ENCODE data around the gene EMC6.

Gene EMC6

DNA sequence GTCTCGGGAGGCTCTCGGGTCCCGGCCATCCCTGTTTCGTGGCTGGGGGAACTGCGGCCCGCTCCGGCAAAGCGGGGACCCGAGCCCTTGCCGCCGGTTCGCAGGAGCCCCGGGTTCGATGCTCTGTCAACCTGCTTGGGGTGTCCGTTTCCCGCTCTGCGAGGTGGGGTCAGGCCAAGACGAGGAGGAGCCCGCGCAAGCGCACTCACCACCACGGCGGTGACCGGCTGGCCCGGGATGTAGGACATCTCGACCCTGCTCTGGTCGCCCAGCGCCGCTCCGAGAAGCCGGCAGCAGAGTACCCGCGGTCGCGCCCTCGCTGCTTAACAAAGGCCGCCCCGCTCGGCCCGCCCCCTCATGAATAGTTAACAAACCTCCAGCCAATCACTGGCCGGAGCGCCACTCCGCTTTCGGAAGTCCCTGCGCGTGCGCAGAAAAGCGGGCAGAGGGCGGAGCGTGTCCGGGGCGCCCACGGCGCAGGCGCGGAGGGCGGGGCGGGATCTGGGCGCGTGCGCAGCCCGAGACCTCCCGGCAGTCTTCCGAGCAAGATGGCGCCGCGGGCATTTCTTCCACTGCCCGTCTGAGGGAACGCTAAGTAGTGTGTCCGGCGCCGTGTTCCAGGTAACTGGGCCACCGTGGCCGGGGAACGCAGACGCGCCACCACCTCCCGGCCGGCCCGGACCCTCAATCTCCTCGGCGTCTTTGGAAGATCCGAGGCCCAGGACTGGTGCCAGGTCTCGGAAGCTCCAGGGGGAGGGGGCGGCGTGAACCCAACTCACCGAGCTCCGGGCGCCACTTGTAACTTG is at the start of gene EMC6, which contains the start of gene TAX1BP3:
Gene EMC6 (plus strand): TSS at position 534 of the 806 bp plus-strand sequence. CDS start 335 bp downstream, outside the sequence.
Gene TAX1BP3 (minus strand): TSS at position 300 of the 806 bp plus-strand sequence. CDS start 52 bp downstream, at position 248.
- peak; percentile 17 for DNase-seq

DNA sequence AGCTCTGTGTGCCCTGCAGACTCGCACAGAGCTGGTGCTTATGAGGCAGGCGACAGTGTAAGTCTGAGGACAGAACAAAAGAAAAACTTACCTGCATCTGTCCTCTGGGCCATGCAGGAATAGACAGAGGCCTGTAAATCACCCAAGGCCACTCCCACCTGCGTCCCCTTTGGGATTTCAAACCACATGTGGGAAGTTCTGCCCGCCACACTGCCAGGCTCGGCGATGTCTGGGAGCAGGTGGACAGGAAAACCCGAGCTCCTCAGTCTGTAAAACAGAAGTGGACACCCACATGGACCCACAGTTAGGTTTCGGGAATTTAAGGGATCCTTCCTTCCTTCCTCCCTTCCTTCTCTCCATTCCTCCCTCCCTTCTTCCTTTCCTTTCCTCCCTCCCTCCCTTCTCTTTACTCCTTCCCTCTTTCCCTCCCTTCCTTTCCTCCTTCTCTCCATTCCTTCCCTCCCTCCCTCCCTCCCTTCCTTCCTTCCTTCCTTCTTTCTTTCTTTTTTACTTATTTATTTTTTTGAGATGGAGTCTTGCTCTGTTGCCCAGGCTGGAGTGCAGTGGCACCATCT is 47.4 kb upstream of the EMC6 start:
- no peak for DNase-seq

DNA sequence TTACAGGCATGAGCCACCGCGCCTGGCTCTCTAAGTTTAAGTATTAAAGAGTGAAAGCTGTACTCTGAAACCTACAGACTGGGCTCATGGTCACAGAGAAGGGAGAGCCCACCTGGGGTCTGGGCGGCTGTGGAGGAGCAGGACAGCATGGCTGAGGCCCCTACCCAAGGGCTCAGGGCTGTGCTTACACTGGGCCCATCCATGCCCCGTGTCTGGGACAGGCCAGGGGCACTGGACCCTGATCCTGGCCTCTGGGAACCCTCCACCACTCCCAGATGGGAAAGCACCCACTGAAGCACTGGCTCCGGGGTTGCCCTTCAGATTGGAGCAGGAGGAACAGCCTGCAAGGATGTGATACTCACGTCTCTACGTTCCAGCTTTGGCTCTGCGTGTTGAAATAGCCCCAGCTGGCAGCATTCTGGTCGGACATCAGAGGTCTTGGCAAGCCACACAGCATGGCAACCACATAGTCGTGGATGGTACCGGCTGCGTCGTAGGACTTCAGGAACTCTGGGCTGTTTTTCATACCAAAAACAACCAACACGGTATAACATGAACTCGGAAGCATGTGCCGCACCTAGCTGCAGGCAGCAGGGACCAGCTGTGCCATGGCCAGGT is 45.5 kb upstream of the EMC6 start:
- no peak for DNase-seq

DNA sequence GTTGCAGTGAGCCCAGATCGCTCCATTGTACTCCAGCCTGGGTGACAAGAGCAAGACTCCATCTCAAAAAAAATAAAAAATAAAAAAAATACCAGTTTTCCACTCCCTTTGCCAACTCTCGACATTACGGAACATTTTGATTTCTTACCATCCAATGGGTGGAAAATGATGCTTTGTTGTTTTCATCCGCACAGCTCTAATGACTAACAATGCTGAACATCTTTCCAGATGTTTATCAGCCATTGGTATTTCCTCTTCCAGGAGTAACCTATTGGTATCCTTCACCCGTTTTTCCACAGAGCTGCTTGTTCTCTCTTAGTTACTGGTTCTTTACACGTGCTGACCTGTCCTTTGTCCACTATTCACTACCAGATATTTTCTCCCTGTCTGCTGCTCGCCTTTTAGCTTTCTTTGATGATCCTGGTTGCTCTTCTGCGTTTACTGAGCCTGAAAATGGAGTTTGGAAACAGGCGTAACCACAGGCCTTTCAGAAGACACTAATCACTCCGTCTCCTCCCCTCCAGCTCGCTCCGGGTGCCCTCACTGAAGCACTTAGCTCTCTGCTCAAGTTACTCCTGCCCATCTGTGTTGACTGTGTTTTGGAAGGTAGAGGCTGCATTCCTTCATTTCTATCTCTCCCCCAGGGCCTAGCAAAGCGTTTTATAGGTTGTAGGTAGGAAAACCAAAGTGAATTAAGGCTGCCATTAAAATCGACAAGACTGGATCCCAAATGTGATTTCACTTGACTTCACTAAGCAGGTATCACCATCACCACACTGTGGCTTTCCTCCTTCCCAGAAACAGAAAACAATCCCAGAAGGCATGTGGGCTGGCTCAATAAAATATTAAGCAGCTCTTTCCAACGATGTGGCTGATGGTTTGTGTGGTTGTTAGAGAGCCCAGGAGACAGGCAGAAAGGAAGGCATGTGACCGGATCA is 41.5 kb upstream of the EMC6 start:
- no peak for DNase-seq

DNA sequence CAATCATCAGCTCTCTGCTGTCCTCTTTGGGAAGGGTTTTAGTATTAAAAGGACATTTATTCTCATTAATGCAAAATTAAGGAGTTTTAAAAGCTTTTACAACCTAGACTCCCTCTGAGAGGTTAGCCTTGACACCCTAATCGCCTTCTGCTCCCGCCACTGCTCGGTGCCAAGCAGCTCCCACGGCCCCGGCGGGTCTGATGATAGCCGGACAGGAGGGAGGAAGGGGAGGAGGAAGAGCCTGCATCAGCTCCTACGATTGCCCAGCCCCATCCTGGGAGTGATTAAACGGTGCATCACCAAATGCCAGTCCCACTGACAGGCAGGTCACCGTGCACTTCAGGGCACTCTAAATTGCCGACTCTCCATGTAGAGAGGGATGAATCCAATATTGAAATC is 40.8 kb upstream of the EMC6 start:
- DNase-seq, result no peak

DNA sequence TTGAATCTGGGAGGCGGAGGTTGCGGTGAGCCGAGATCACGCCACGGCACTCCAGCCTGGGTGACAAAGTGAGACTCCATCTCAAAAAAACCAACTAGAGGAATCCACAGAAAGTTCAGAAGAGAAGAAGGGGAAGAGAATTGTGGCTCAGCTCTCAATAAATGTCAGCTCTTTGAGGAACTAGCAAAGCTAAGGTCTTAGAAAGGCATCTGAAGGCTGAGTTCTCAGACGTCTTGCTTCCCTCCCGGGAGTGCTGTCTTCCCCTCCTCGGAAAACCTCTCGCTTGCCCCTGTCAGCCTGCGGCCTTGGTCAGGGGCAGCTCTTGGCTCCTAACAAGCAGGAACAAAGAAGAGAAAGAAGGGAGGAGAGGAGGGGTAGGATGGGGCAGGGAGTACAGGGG is 37.8 kb upstream of the EMC6 start:
- no peak for DNase-seq

DNA sequence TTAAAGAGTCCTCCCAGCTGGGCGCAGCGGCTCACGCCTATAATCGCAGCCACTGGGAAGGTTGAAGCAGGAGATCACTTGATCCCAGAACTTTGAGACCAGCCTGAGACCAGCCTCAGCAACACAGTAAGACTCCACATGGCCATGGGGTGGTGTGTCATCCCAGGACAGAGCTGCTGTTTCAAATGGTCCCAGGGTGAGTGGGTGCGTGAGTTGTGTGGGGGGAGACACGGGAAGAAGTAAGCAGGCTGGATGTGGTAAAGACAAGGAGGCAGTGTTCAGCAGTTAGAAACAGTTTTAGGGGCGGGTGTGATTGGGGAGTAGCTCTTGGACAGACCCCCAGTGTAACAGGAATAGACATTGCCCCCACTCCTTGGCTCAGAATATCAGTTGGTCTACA is 36.3 kb upstream of the EMC6 start:
- no peak for DNase-seq

DNA sequence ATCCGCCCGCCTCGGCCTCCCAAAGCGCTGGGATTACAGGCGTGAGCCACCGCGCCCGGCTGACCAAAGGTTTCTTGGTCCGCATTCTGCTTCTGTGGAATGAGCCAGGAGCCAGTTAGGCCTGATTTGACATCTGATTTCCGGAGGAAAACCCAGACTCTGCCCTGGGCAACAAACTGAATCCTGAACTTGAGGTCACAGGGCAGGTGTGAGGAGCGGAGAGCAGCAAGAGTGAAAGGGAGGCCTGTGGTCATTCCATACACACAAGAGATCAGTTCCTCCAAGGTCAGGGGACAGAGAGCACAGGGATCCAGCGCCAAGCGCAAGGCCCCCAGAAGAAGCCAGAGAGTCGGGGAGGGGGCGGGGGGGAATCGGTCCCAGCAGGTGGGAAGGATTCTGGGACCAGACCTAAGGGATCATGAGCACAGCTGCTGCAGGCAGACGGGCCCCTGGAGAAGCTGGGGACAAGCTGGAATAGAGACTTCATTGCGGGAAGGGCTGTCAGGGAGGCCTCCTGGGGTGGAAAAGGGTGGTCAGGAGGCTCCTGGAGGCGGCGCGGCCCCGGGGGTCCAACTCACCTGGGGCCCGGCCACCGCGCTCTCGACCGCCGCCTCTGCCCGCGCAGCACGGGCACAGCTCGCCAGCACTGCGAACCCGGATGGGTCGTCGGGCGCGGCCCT is 33.0 kb upstream of the EMC6 start:
- DNase-seq, result no peak

DNA sequence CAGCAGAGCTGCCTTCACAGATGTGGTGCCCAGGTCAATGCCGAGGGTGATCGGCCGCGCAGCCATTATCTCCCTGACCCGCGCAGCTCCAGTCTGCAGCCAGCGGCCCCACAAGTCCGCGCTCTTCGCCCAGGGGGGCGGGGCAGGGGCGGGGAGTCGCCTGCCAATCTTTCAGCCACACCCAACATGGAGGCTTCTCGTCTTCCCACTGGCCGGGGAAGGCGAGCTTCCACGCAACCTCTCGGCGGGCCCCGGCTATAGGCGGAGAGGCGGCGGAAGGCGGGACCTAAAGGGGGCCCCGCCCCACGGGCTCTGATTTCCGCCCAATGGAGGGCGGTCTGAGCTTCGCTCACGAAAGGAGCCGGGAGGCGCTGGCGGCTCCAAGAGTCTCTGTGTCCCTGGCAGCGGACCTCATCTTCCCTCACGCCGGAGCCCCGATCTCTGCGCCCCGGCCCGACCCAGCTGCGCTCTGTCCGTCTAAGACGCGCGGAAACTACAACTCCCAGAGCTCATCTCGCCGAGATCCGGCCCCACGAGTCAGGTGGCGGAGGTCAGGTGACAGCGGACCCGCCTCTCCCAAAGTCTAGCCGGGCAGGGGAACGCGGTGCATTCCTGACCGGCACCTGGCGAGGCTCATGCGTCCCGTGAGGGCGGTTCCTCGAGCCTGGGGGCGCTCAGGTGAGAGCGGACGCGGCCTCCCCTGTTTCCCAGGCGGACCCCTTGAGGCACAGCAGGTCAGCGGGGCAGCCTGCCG is 32.3 kb upstream of the EMC6 start, which contains the start of the genes CTNS and SHPK:
Gene CTNS (plus strand): TSS at position 607 of the 754 bp plus-strand sequence. CDS start 3,447 bp downstream, outside the sequence.
Gene SHPK (minus strand): TSS at position 97 of the 754 bp plus-strand sequence. CDS start 31 bp downstream, at position 66.
- peak; percentile 29 for DNase-seq

DNA sequence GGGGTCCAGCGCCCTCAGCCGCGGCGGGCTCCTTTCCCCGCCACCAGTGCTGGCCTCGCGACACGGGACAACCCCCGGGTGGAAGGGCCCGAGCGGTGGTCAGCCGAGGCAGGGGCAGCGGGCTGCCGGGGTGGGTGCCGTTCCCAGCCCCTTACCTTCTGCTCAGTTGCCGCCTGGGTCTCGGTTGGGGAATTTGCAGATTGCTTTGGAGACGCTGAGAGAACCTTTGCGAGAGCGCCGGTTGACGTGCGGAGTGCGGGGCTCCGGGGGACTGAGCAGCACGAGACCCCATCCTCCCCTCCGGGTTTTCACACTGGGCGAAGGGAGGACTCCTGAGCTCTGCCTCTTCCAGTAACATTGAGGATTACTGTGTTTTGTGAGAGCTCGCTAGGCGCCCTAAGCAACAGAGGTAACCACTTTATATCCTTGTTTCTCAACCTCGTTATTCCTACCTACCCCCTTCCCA is 31.7 kb upstream of the EMC6 start:
- no peak for DNase-seq

DNA sequence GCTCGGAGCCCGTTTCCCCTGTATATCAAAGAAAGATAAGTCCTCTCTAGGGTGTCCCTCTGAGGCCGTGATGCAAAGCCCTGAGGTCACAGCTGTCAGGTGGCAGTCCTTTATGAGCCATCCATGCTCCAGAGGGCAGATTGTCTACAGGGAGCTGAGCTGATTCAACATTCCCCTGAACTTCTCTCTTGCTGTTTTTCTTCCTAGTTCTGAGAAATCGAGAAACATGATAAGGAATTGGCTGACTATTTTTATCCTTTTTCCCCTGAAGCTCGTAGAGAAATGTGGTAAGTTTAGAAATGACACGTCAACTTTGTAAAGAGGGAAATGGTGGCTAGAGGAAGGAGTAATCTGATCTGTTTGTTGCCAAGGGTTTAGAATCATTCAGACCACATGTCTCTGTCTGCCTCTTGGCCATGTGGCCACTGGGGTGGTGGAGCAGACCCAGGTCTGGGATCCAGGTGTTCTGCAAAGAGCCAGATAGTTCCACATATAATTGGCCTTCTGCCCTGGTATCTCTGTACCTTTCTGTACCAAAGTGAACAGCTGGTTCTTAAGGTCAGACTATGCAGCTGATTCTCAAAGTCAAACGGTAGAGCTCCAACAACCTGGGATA is 28.5 kb upstream of the EMC6 start:
- no peak for DNase-seq

DNA sequence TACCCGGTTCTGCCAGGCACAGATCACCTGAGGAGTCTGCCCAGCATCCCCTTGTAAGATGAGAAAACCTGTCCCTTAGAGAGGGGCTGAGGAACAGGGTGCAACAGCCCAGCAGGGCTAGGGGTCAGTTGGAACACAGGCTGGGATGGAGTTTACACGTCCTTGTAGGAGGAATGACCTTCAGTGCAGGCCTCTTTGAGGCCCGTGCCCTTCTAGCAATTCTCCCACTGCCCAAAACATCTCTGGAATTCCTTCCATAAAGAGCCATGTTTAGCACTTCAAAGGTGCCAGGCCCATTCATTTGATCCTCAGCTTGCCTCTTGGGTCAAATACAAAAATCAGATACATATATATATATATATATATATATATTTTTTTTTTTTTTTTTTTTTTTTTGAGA is 27.6 kb upstream of the EMC6 start:
- no peak for DNase-seq

DNA sequence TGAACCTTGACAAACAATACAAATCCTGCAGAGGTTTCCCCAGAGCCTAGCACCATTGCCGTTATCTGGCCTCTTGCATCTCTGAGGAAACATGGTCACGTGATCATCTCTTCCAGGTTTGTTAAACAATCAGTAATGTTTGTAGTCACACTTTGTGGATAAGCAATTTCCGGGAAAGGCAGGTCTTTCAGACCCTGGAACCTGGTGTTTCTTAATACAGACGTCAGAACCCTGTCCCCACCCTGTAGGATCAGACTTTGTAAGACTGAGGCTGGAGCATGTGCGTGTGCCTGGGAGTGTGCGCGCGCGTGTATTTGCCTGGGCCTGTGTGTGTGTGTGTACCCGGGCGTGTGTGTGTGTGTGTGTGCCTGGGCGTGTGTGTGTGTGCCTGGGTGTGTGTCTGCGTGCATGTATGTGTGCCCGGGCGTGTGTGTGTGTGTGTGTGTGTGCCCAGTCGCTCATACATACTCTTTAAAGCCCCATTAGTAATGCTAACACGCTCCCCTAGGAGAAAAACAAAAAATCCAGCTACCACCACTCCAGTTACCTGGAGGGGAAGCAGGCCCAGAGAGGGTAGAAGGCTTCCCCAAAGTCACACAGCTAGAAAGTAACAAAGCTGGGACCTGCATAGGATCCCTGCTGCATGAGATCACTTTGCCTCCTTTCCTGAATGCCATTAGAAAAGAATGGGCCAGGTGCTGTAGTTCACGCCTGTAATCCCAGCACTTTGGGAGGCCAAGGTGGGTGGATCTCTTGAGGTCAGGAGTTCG is 26.7 kb upstream of the EMC6 start:
- no peak for DNase-seq

DNA sequence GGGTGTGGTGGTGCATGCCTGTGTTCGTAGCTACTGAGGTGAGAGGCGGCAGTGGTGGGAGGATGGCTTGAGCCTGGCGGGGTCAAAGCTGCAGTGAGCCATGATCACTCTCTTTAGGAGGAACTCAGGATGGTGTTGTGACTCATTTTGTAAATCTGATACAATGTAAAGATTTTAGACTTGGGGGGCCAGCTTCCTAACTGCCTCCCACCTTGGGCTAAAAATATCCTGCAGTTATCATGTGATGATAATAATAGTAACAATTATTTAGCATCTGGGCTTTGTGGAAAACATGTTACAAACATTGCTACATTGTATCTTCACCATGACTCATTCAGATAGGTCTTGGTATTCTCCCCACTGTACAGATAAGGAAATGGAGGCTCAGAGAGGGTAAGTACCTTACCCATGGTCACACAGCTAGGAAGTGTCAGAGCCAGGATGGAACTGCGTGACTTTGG is 24.7 kb upstream of the EMC6 start:
- DNase-seq, result no peak

DNA sequence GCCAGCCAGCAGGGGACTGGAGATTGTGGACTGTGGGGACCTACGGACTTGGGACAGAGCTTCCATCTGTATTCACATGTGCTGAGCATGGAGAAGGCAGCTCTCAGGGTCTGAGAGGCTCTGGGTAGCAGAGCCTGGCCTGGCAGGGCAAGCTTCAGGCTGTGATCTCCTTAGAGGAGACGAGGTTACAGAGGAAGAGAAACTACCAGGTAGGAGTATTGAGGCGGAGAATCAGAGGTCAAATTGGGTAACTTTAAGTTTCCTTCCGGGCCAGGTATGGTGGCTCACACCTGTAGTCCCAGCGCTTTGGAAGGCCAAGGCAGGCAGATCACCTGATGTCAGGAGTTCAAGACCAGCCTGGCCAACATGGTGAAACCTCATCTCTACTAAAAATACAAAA is 23.3 kb upstream of the EMC6 start:
- no peak for DNase-seq

DNA sequence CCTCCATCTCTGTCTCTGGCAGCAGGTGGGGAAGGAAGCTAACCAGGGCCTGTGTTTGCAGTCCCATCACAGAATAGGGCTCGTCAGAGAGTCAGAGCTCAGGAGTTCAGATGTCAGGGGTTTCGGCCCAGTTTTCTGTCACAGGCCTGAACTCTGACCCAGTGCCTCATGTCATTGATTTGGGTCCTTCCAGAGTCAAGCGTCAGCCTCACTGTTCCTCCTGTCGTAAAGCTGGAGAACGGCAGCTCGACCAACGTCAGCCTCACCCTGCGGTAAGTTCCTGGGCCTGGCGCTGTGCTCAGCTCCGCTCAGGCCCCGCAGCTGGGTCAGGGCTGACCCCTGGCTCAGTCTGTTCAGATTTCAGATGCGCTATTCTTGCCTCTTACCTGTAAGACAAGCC is 21.4 kb upstream of the EMC6 start:
- no peak for DNase-seq

DNA sequence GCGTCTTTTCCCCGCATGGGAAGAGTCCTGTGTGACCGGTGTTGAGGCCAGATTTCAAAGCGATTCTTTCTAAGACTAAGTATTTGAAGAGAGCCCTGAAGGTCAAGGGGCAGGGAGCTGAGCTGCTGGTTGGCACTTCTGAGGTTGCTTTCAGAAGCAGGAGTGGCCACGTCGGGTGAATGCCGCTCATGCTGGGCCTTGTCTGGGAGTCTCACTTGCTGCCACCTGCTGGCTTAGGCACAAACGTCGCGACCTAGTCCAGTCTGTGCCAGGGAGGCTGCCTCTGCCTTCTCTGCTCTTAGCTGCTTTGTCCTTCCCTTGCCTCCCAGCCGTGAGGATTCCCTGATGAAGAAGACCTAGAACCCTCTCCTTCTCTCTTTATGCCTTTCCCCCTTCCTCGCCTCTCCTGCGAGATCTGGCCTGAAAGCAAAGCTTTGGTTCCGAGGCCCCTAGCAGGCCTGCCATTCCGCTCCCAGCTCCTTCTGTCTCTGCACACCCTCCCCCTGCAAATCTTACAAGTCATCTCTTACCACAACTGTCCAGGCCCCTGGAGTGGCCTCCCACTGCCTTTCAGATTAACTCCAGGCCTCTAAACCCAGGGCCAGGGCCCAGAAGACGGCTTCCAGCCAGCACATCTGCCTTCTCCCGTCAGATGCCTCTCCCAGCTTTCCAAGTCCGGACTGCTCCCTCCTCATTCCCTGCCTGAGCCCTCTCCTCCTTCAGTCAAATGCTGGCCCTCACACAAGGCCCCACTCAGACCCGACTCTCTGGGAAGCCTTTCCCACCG is 20.6 kb upstream of the EMC6 start:
- DNase-seq, result no peak

DNA sequence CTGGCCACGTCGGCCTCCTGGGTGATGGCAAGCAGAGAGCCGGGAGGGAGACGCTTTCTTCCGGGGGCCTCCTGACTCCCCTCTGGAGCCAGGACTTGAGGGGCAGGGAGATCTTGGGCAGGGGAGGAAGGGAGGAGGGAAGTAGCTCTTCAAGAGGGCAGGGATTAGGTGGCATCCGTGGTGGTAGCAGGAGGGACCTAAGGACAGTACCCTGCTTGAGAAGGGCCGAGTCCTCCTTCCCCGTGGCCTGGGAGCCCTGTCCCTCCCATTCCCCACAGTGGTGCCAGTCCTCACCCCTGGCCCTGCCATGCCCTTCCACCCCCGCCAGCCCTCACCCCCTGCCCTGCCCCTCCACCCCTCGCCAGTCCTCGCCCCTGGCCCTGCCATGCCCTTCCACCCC is 12.8 kb upstream of the EMC6 start:
- no peak for DNase-seq

DNA sequence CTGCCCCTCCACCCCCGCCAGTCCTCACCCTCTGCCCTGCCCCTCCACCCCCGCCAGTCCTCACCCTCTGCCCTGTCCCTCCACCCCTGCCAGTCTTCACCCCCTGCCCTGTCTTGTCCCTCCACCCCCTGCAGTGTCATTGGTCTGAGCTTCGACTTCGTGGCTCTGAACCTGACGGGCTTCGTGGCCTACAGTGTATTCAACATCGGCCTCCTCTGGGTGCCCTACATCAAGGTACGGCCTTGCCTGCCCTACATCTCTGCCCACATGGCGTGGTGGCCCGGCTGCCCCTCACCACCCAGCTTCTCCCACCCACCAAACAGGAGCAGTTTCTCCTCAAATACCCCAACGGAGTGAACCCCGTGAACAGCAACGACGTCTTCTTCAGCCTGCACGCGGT is 12.3 kb upstream of the EMC6 start:
- no peak for DNase-seq

All from NCI-H524 treated with DMSO at 0.1 percent for 48 hours (cell line).